Suprapubic skin (tissue), 3 donors: ENCODE data around the gene CAMK4.

Source experiments
- POLR2A ChIP-seq, 2 donors: fragments of 450-650 bp; IDR thresholded peaks; one replicate each; pipeline ENCODE4 v1.6.1; 2017; ENCODE audit warnings: antibody characterized with exemption in 2 of 2, mild to moderate bottlenecking in 2 of 2, moderate library complexity in 2 of 2
- TF ChIP-seq, protein P1 (sequence below), 2 donors: fragments of 200-600 bp in 1 of 2; fragments of 450-650 bp in 1 of 2; sonication (generic) in 1 of 2; IDR thresholded peaks; one replicate each; pipeline ENCODE4 v1.5.1; 2016 to 2019; ENCODE audit warnings: antibody characterized with exemption in 2 of 2, mild to moderate bottlenecking in 1 of 2, moderate library complexity in 1 of 2

DNA sequence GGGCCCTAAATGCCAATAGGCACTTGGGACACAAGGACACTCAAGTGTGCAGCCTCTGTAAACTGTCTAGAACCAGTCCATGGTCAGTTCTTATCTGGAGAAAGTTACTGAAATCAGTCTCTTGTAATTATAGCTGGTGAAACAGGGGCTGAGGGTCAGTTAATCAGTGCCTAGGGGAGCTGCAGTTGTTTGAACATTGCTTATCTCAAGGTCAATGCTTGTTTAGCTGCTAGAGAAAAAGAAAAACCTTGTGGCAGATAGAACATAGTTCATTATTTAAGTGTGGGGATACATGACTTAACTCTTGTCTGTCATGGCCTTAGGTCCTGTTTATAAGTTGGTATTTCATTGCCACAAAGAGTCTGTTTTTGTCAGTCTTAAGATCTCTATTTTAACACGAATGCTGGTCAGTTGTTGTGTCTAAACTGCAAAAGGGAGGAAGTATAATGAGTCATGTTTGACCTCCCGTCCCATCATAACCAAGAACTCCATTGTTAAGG is 180.1 kb downstream of the CAMK4 start:
- TF ChIP-seq, protein P1, sequence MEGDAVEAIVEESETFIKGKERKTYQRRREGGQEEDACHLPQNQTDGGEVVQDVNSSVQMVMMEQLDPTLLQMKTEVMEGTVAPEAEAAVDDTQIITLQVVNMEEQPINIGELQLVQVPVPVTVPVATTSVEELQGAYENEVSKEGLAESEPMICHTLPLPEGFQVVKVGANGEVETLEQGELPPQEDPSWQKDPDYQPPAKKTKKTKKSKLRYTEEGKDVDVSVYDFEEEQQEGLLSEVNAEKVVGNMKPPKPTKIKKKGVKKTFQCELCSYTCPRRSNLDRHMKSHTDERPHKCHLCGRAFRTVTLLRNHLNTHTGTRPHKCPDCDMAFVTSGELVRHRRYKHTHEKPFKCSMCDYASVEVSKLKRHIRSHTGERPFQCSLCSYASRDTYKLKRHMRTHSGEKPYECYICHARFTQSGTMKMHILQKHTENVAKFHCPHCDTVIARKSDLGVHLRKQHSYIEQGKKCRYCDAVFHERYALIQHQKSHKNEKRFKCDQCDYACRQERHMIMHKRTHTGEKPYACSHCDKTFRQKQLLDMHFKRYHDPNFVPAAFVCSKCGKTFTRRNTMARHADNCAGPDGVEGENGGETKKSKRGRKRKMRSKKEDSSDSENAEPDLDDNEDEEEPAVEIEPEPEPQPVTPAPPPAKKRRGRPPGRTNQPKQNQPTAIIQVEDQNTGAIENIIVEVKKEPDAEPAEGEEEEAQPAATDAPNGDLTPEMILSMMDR (IDR thresholded peaks at IDR 0.05): no peak
- no peak for TF ChIP-seq POLR2A (IDR thresholded peaks at IDR 0.05)
